Spleen (tissue), 13 donors: ENCODE data around the gene OR10X1. TPM values are rescaled to one million over a fixed set of nuclear protein-coding genes. Genes with fewer than 3 reads are reported as not detected.

ENCODE experiments used
- DNase-seq: peaks from one replicate; pipeline ENCODE4 v3.0.0-alpha.2; 2020
- H3K27ac ChIP-seq, 8 donors: fragments of 200-600 bp; sonication (generic) in 7 of 8; 1 replicate in 4 of 8; 2 replicates in 4 of 8; pipeline versions ENCODE4 v1.5.0 to v1.8.0; 2016 to 2021; ENCODE audit warnings: inconsistent platforms in 4 of 8, mild to moderate bottlenecking in 4 of 8, moderate library complexity in 1 of 8
- H3K27me3 ChIP-seq, 7 donors: fragments of 200-600 bp; sonication (generic) in 6 of 7; replicated peaks in 1 of 7; 1 replicate in 4 of 7; 2 replicates in 3 of 7; pipeline versions ENCODE4 v1.5.0 to v1.8.0; 2016 to 2021; ENCODE audit warnings: inconsistent platforms in 3 of 7, mild to moderate bottlenecking in 1 of 7
- H3K36me3 ChIP-seq, 6 donors: fragments of 200-600 bp; sonication (generic) in 5 of 6; 1 replicate in 4 of 6; 2 replicates in 2 of 6; pipeline versions ENCODE4 v1.5.0 to v1.8.0; 2016 to 2021; ENCODE audit warnings: inconsistent platforms in 2 of 6
- H3K4me1 ChIP-seq, 6 donors: fragments of 200-600 bp; sonication (generic) in 5 of 6; 1 replicate in 3 of 6; 2 replicates in 3 of 6; pipeline versions ENCODE4 v1.5.0 to v1.8.0; 2016 to 2021; ENCODE audit warnings: inconsistent platforms in 3 of 6
- H3K4me3 ChIP-seq, 8 donors: fragments of 200-600 bp; sonication (generic) in 7 of 8; 1 replicate in 4 of 8; 2 replicates in 4 of 8; pipeline versions ENCODE4 v1.5.0 to v1.8.0; 2016 to 2021; ENCODE audit warnings: inconsistent platforms in 4 of 8, mild to moderate bottlenecking in 4 of 8, moderate library complexity in 2 of 8
- H3K9me3 ChIP-seq, 8 donors: fragments of 200-600 bp; sonication (generic) in 7 of 8; 1 replicate in 4 of 8; 2 replicates in 4 of 8; pipeline versions ENCODE4 v1.5.0 to v1.8.0; 2016 to 2021; ENCODE audit warnings: inconsistent platforms in 4 of 8
- POLR2A ChIP-seq, 3 donors: fragments of 450-650 bp; IDR thresholded peaks; one replicate each; pipeline ENCODE4 v1.5.1; 2017; ENCODE audit warnings: antibody characterized with exemption in 3 of 3, mild to moderate bottlenecking in 1 of 3
- POLR2AphosphoS5 ChIP-seq, 3 donors: sonication (generic); formaldehyde crosslinking; IDR thresholded peaks; one replicate each; pipeline ENCODE4 v1.5.1; 2017; ENCODE audit warnings: antibody characterized with exemption in 3 of 3
- WGBS, 5 donors: extraction: QIAGEN DNeasy Blood & Tissue Kit in 3 of 5; methylation state at CpG; one replicate each; pipeline versions ENCODE4 v1.1.5 to v1.1.7; 2013 to 2018; 5-methylcytosine and 5-hydroxymethylcytosine counted together
- intact Hi-C: fragments of 100-400 bp; cut with DNase I; formaldehyde crosslinking; loops from one replicate; pipeline ENCODE4 v1.15.0; 2023; ENCODE audit warnings: low total_unique reads
- long read RNA-seq, 2 donors: transcript quantifications; one replicate each; lab custom pipeline, GENCODE V29; 2026
- polyA plus RNA-seq, 3 donors: library from polyadenylated mRNA; stranded (reverse); fragments of 200-250 nt; gene quantifications; one replicate each; pipeline ENCODE4 v1.2.1, GENCODE V29; 2013
- total RNA-seq, 7 donors: library from RNA; depleted of rRNA in 3 of 7; stranded (reverse); fragments of >200 nt in 3 of 7; fragmentation: NEBNext Ultra II Directional in 4 of 7; extraction: Animal tissue kit (Norgen Biotek cat#: 25700) in 4 of 7; gene quantifications; one replicate each; pipeline versions ENCODE4 v1.1.0 to v1.2.1, GENCODE V29; 2016 to 2021
- TF ChIP-seq, protein P1 (sequence below), 11 experiments: fragments of 200-600 bp in 7 of 11; fragments of 450-650 bp in 4 of 11; sonication (generic) in 4 of 11; IDR thresholded peaks in 8 of 11; conservative IDR thresholded peaks in 3 of 11; 1 replicate in 7 of 11; 2 replicates in 4 of 11; pipeline versions ENCODE4 v1.4.0 to v1.8.0; 2016 to 2021; ENCODE audit warnings: antibody characterized with exemption in 11 of 11, inconsistent platforms in 4 of 11, mild to moderate bottlenecking in 1 of 11
- donor health status: healthy with polysubstance abuse.
- donor health status: DM: no; HTN: no; CAD: no; lungs with moderate emphysema.
- donor health status: DM: no; HTN: no; CAD: no.
- donor health status: Bipolar disorder and iron deficiency.
- donor health status: healthy.
- donor health status: DM: no; HTN: no; CAD: no.
- donor health status: DM: yes; HTN: yes; CAD: no.

OR10X1 gene
- total RNA-seq (not detected), polyA plus RNA-seq (not detected)
- long read RNA-seq, donor 1 = 0 reads
- long read RNA-seq, donor 2 = 0 reads

DNA sequence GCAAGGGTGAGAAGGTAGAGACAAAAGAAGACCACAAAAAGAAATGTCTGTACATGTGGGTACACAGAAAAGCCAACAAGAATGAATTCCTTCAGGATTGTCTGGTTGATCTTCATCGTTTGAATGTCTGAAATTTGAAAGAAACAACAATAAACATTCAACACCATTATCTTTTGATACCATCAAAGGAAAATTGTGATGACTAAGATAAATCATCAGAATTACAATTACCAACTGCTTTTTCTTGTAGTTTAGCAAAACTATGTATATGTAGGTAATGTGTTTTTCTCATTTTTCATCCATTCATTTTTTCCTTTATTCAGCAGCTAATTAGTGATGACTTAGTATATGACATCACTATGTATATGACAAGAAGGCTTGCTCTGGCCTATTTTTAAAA lies at the start of gene OR10X1:
TSS of gene OR10X1 (minus strand) at position 167 of the 400 bp plus-strand sequence. CDS start at position 167, 0 bp downstream.
- Histone ChIP-seq H3K27me3 (no peaks in the 10 kb centered on the region), H3K4me1 (no peaks in the 10 kb centered on the region), H3K4me3 (no peak within 1 kb of the TSS), H3K9me3 (no peaks in the 10 kb centered on the region), H3K36me3 (no peaks in the 10 kb centered on the region), H3K27ac (no peak within 1 kb of the TSS)
- WGBS, 5 donors = 72 to 86% (median 81%) methylated on average over 1 of the region's 1 CpG
- DNase-seq = no peak
- intact Hi-C loops = no loop called here
- no peak for TF ChIP-seq POLR2AphosphoS5 (IDR thresholded peaks at IDR 0.05)

GRCh38 chr1:158613764-158614163 lies 34.1 kb upstream of the OR10X1 start:
- no peaks in the 10 kb centered on the region for H3K36me3 ChIP-seq
- no peaks in the 10 kb centered on the region for H3K4me1 ChIP-seq
- intact Hi-C loops = no loop called here
- TF ChIP-seq POLR2AphosphoS5 (IDR thresholded peaks at IDR 0.05) = no peak
- TF ChIP-seq, protein P1, sequence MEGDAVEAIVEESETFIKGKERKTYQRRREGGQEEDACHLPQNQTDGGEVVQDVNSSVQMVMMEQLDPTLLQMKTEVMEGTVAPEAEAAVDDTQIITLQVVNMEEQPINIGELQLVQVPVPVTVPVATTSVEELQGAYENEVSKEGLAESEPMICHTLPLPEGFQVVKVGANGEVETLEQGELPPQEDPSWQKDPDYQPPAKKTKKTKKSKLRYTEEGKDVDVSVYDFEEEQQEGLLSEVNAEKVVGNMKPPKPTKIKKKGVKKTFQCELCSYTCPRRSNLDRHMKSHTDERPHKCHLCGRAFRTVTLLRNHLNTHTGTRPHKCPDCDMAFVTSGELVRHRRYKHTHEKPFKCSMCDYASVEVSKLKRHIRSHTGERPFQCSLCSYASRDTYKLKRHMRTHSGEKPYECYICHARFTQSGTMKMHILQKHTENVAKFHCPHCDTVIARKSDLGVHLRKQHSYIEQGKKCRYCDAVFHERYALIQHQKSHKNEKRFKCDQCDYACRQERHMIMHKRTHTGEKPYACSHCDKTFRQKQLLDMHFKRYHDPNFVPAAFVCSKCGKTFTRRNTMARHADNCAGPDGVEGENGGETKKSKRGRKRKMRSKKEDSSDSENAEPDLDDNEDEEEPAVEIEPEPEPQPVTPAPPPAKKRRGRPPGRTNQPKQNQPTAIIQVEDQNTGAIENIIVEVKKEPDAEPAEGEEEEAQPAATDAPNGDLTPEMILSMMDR (IDR thresholded peaks at IDR 0.05 in 8 of 11, conservative IDR thresholded peaks at IDR 0.05 in 3 of 11) = no peak
- TF ChIP-seq POLR2A (IDR thresholded peaks at IDR 0.05) = no peak
- no peak overlapping the region for H3K4me3 ChIP-seq
- no peaks in the 10 kb centered on the region for H3K9me3 ChIP-seq
- H3K27me3 ChIP-seq = no peaks in the 10 kb centered on the region
- 86 to 94% (median 93%) methylated on average over 3 of the region's 3 CpGs for WGBS, 5 donors
- no peak overlapping the region for H3K27ac ChIP-seq
- no peak for DNase-seq

GRCh38 chr1:158611916-158612315 lies 32.2 kb upstream of the OR10X1 start:
- H3K36me3 ChIP-seq = no peaks in the 10 kb centered on the region
- no peak overlapping the region for H3K27ac ChIP-seq
- no peaks in the 10 kb centered on the region for H3K9me3 ChIP-seq
- H3K4me3 ChIP-seq = no peak overlapping the region
- no peaks in the 10 kb centered on the region for H3K27me3 ChIP-seq
- WGBS, 5 donors = 57 to 80% (median 77%) methylated on average over 3 of the region's 3 CpGs
- TF ChIP-seq, protein P1 (IDR thresholded peaks at IDR 0.05 in 8 of 11, conservative IDR thresholded peaks at IDR 0.05 in 3 of 11) = no peak
- no peak for TF ChIP-seq POLR2A (IDR thresholded peaks at IDR 0.05)
- no peak for TF ChIP-seq POLR2AphosphoS5 (IDR thresholded peaks at IDR 0.05)
- DNase-seq = no peak
- no peaks in the 10 kb centered on the region for H3K4me1 ChIP-seq
- intact Hi-C loops = no loop called here

GRCh38 chr1:158607296-158607695 lies 27.6 kb upstream of the OR10X1 start:
- intact Hi-C loops = no loop called here
- DNase-seq = no peak
- Histone ChIP-seq H3K9me3 (no peaks in the 10 kb centered on the region), H3K36me3 (no peaks in the 10 kb centered on the region), H3K27ac (no peak overlapping the region), H3K27me3 (no peaks in the 10 kb centered on the region), H3K4me3 (no peak overlapping the region), H3K4me1 (no peaks in the 10 kb centered on the region)
- WGBS, 5 donors = 60 to 85% (median 76%) methylated on average over 1 of the region's 1 CpG
- TF ChIP-seq, protein P1 (IDR thresholded peaks at IDR 0.05 in 8 of 11, conservative IDR thresholded peaks at IDR 0.05 in 3 of 11) = no peak
- no peak for TF ChIP-seq POLR2AphosphoS5 (IDR thresholded peaks at IDR 0.05)
- TF ChIP-seq POLR2A (IDR thresholded peaks at IDR 0.05) = no peak

DNA sequence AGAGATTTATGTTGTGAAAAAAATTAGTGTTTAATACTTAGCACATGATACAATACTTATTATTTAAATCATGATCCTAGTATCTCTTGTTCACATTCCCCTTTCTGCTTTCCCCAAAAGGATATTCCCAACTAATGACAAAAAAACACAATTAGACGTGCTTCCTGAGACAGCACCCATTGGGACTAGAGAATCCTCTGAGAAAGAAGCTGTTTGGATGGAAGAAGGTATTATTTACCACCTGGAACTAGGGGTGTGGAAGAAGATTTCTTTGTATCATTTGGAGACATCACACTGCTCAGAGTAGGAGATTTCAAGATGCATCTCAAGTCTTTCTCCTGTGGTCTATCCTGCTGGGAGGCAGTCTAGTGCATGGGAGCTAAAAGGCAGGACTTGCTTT lies 25.3 kb upstream of the OR10X1 start, which contains the start of gene OR10Z1:
TSS of gene OR10Z1 (plus strand) at position 301 of the 400 bp plus-strand sequence. CDS start 1,171 bp downstream, outside the sequence.
- H3K36me3 ChIP-seq = no peaks in the 10 kb centered on the region
- H3K9me3 ChIP-seq = peaks cover 0 to 5% (median under 1%) of the 10 kb centered on the region in 8 donors
- H3K27ac ChIP-seq = no peak within 1 kb of the TSS
- no peaks in the 10 kb centered on the region for H3K4me1 ChIP-seq
- DNase-seq = no peak
- intact Hi-C loops = no loop called here
- TF ChIP-seq POLR2A (IDR thresholded peaks at IDR 0.05) = no peak
- no peak for TF ChIP-seq POLR2AphosphoS5 (IDR thresholded peaks at IDR 0.05)
- TF ChIP-seq, protein P1 (IDR thresholded peaks at IDR 0.05 in 8 of 11, conservative IDR thresholded peaks at IDR 0.05 in 3 of 11) = no peak
- no peak within 1 kb of the TSS for H3K4me3 ChIP-seq
- 82 to 89% (median 88%) methylated on average over 1 of the region's 1 CpG for WGBS, 5 donors
- H3K27me3 ChIP-seq = no peaks in the 10 kb centered on the region
